HG03060 (cell line): ENCODE data around the gene C1orf35.

Experiments
- ATAC-seq: cut with Tn5 transposase; IDR thresholded peaks from one replicate; pipeline ENCODE4 v1.9.1; 2021; ENCODE audit warnings: low read depth, moderate number of reproducible peaks; ENCODE audit not compliant: unreplicated experiment

The C1orf35 gene

GRCh38 chr1:228066891-228067654 lies 36.1 kb downstream of the C1orf35 start:
- no peak for ATAC-seq

GRCh38 chr1:228066416-228066815 lies 36.7 kb downstream of the C1orf35 start:
- ATAC-seq = no peak

GRCh38 chr1:228065543-228066347 lies 37.4 kb downstream of the C1orf35 start:
- no peak for ATAC-seq

- no peak for ATAC-seq
These were observed 38.2 kb downstream of the C1orf35 start for GRCh38 chr1:228064741-228065542.

- ATAC-seq = no peak
These were observed 38.8 kb downstream of the C1orf35 start for GRCh38 chr1:228064296-228064695.

- no peak for ATAC-seq
These were observed 39.6 kb downstream of the C1orf35 start for GRCh38 chr1:228063251-228064191.

- no peak for ATAC-seq
These were observed 40.3 kb downstream of the C1orf35 start for GRCh38 chr1:228062812-228063211.

GRCh38 chr1:228062085-228062791 lies 40.9 kb downstream of the C1orf35 start:
- no peak for ATAC-seq

- ATAC-seq = no peak
These were observed 41.6 kb downstream of the C1orf35 start for GRCh38 chr1:228061411-228062084.

- no peak for ATAC-seq
These were observed 42.5 kb downstream of the C1orf35 start for GRCh38 chr1:228060458-228061190.

GRCh38 chr1:228059634-228060457 lies 43.3 kb downstream of the C1orf35 start:
- ATAC-seq = no peak

GRCh38 chr1:228058949-228059633 lies 44.0 kb downstream of the C1orf35 start:
- ATAC-seq = no peak

GRCh38 chr1:228058172-228058948 lies 44.8 kb downstream of the C1orf35 start:
- ATAC-seq = no peak
